GM23338 (cell line): ENCODE data around the gene RYR1. TPM values are rescaled to one million over a fixed set of nuclear protein-coding genes. Genes with fewer than 3 reads are reported as not detected.

Experiments
- ATAC-seq: fragments of 200-7000 bp; cut with Tn5 transposase; 3 replicates; pipeline ENCODE4 v1.9.1; 2020
- DNase-seq: peaks from one replicate; pipeline ENCODE4 v3.0.0-alpha.2; 2015; ENCODE audit warnings: low spot score
- H2AFZ ChIP-seq: fragments of 200-600 bp; sonication (generic); 2 replicates; pipeline ENCODE4 v1.8.0; 2016; ENCODE audit warnings: antibody characterized with exemption, mild to moderate bottlenecking, moderate library complexity
- H3F3A ChIP-seq: fragments of 200-600 bp; sonication (generic); replicated peaks from 2 replicates; pipeline ENCODE4 v1.8.0; 2017; ENCODE audit warnings: antibody characterized with exemption, mixed run types, low read depth
- H3K27ac ChIP-seq: fragments of 200-600 bp; sonication (generic); 2 replicates; pipeline ENCODE4 v1.6.1; 2016; ENCODE audit warnings: low read depth
- H3K27me3 ChIP-seq: fragments of 200-600 bp; sonication (generic); 2 replicates; pipeline ENCODE4 v1.8.0; 2016; ENCODE audit warnings: mild to moderate bottlenecking, mixed run types, moderate library complexity; ENCODE audit not compliant: insufficient read depth
- H3K36me3 ChIP-seq: fragments of 200-600 bp; sonication (generic); 2 replicates; pipeline ENCODE4 v1.8.0; 2016; ENCODE audit warnings: mild to moderate bottlenecking; ENCODE audit not compliant: insufficient read depth
- H3K4me1 ChIP-seq: fragments of 200-600 bp; sonication (generic); 2 replicates; pipeline ENCODE4 v1.8.0; 2016; ENCODE audit warnings: mild to moderate bottlenecking, moderate library complexity; ENCODE audit not compliant: insufficient read depth
- H3K4me2 ChIP-seq: fragments of 200-600 bp; sonication (generic); 2 replicates; pipeline ENCODE4 v1.7.1; 2017; ENCODE audit warnings: mixed run types
- H3K4me3 ChIP-seq: fragments of 200-600 bp; sonication (generic); 2 replicates; pipeline ENCODE4 v1.6.1; 2016; ENCODE audit warnings: mixed run types
- H3K79me2 ChIP-seq: fragments of 200-600 bp; sonication (generic); replicated peaks from 2 replicates; pipeline ENCODE4 v1.8.0; 2017; ENCODE audit warnings: mild to moderate bottlenecking; ENCODE audit not compliant: insufficient read depth
- H3K9me2 ChIP-seq: fragments of 200-600 bp; sonication (generic); 2 replicates; pipeline ENCODE4 v1.8.0; 2017; ENCODE audit not compliant: insufficient read depth
- H4K20me1 ChIP-seq: fragments of 200-600 bp; sonication (generic); replicated peaks from 2 replicates; pipeline ENCODE4 v1.8.0; 2017; ENCODE audit warnings: mild to moderate bottlenecking; ENCODE audit not compliant: insufficient read depth
- H3K27ac Mint-ChIP-seq: 2 replicates; pipeline ENCODE4 v1.8.0; 2020; ENCODE audit warnings: inconsistent platforms, mild to moderate bottlenecking, moderate library complexity, mixed read lengths
- H3K27me3 Mint-ChIP-seq: 3 replicates; pipeline ENCODE4 v1.8.0; 2022; ENCODE audit warnings: low read depth, mild to moderate bottlenecking, moderate library complexity, mixed read lengths, inconsistent platforms; ENCODE audit not compliant: insufficient read depth, poor library complexity
- H3K36me3 Mint-ChIP-seq: 3 replicates; pipeline ENCODE4 v1.8.0; 2021; ENCODE audit warnings: low read depth, mild to moderate bottlenecking, inconsistent platforms, moderate library complexity, mixed read lengths
- H3K4me1 Mint-ChIP-seq: 3 replicates; pipeline ENCODE4 v1.8.0; 2020; ENCODE audit warnings: mild to moderate bottlenecking, inconsistent platforms, mixed read lengths
- H3K4me3 Mint-ChIP-seq: 3 replicates; pipeline ENCODE4 v1.8.0; 2021; ENCODE audit warnings: moderate library complexity, mild to moderate bottlenecking, inconsistent platforms, mixed read lengths
- H3K9me3 Mint-ChIP-seq: 3 replicates; pipeline ENCODE4 v1.8.0; 2020; ENCODE audit warnings: moderate library complexity, mild to moderate bottlenecking, inconsistent platforms, mixed read lengths
- CTCF ChIP-seq, 2 experiments: fragments of 200-600 bp in 1 of 2; sonication (generic) in 1 of 2; conservative IDR thresholded peaks; 2 replicates each; pipeline versions ENCODE4 v1.5.1 to v1.6.1; 2016 to 2017; ENCODE audit warnings: antibody characterized with exemption in 2 of 2, low read depth in 2 of 2, mild to moderate bottlenecking in 2 of 2, moderate library complexity in 1 of 2
- NANOG ChIP-seq: IDR thresholded peaks from 2 replicates; pipeline ENCODE4 v1.6.1; 2016; ENCODE audit warnings: antibody characterized with exemption, borderline replicate concordance
- POLR2AphosphoS5 ChIP-seq: IDR thresholded peaks from 2 replicates; pipeline ENCODE4 v1.6.1; 2016; ENCODE audit warnings: antibody characterized with exemption, low read depth
- STAT1 ChIP-seq: IDR thresholded peaks from one replicate; pipeline ENCODE4 v1.6.1; 2016; ENCODE audit warnings: antibody characterized with exemption; ENCODE audit not compliant: unreplicated experiment
- ZNF114 ChIP-seq: fragments of 250-450 bp; sonication (Bioruptor Pico); IDR thresholded peaks from 2 replicates; pipeline ENCODE4 v1.5.0; 2020; ENCODE audit warnings: mild to moderate bottlenecking, moderate library complexity
- ZNF331 ChIP-seq: fragments of 250-450 bp; sonication (Bioruptor Pico); IDR thresholded peaks from 2 replicates; pipeline ENCODE4 v1.5.0; 2020; ENCODE audit warnings: low read depth, mild to moderate bottlenecking, moderate library complexity
- ZNF462 ChIP-seq: fragments of 250-450 bp; sonication (Bioruptor Pico); IDR thresholded peaks from 2 replicates; pipeline ENCODE4 v1.5.0; 2020; ENCODE audit warnings: mild to moderate bottlenecking, moderate library complexity
- polyA plus RNA-seq: library from polyadenylated mRNA; unstranded; fragments of >200 nt; fragmentation: Nextera tagmentation; extraction: Ambion mirVana; gene quantifications from 2 replicates; pipeline ENCODE4 v1.2.1, GENCODE V29; 2016
- total RNA-seq: library from RNA; depleted of rRNA; stranded (reverse); fragments of >200 nt; shearing (Covaris generic); gene quantifications from 2 replicates; pipeline ENCODE4 v1.2.3, GENCODE V29; 2014

Gene RYR1
- total and polyA plus RNA-seq, 2 experiments from 2014 or later = 4.0 to 26.7 TPM

- H3K9me3 Mint-ChIP-seq = no peaks in the 10 kb centered on the region; the same call in 2 of the 3 replicates
- ATAC-seq (no peak), DNase-seq (no peak)
- Histone ChIP-seq H2AFZ (no peak overlapping the region), H4K20me1 (peaks cover 4% of the 10 kb centered on the region; the same call in 1 of the 2 replicates), H3K36me3 (peaks cover 24% of the 10 kb centered on the region), H3K4me3 (no peak overlapping the region), H3K27ac (no peak overlapping the region), H3K4me1 (no peaks in the 10 kb centered on the region), H3F3A (no peaks in the 10 kb centered on the region), H3K9me2 (no peaks in the 10 kb centered on the region), H3K27me3 (no peaks in the 10 kb centered on the region), H3K4me2 (no peak overlapping the region), H3K79me2 (no peaks in the 10 kb centered on the region)
- peaks cover 12% of the 10 kb centered on the region for H3K27me3 Mint-ChIP-seq
- H3K4me1 Mint-ChIP-seq = no peaks in the 10 kb centered on the region; the same call in 1 of the 3 replicates
- TF ChIP-seq NANOG (no peak), ZNF114 (no peak), POLR2AphosphoS5 (no peak), STAT1 (no peak), ZNF331 (no peak), CTCF (conservative IDR thresholded peaks at IDR 0.05; ENCODE audit: low read depth in 2 of 2) (no peak), ZNF462 (no peak)
- H3K27ac Mint-ChIP-seq = no peak overlapping the region
- peaks cover 82% of the 10 kb centered on the region for H3K36me3 Mint-ChIP-seq
- no peak overlapping the region; the same call in 2 of the 3 replicates for H3K4me3 Mint-ChIP-seq
These were observed 52.2 kb downstream of the RYR1 start for GRCh38 chr19:38485541-38486285.
